Measurements from ENCODE around the gene PRMT6. TPM values are rescaled to one million over a fixed set of nuclear protein-coding genes. Genes with fewer than 3 reads are reported as not detected.
A peak's percentile ranks its signal among the peaks of the same experiment; 100 is the strongest.
"Not testable (repeated sequence)": the region's sequence is repeated elsewhere in the genome, so short reads cannot be mapped to it uniquely, and the experiment has no call there.

PRMT6 gene
- total RNA-seq, 1 donor from 2014 or later = 22.3 TPM

DNA sequence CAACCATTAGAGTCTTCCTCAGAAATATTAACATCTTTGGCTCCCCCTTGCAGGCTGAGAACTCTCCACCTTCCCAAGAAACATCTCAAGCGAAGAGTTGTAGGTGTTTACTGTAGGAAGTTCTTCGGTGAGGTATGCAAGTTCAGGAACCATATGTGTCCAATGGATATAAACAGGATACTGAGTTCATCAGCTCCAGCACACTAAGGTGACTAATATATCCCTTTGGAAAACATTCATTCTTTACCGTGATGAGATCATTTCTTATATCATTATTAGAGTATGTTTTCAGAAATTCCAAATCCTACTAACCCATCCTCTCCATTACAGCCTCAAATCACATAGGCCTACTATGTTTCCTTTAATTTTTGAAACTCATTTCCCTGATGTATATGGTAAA, 37.3 kb upstream of the PRMT6 start:
- no peak overlapping the region for H3K27ac Mint-ChIP-seq
- DNase-seq (ENCODE audit: low spot score in 2 of 2, unreplicated experiment in 2 of 2) = no peak
- no peaks in the 10 kb centered on the region for H3K36me3 Mint-ChIP-seq
- no peaks in the 10 kb centered on the region for H3K4me1 Mint-ChIP-seq
- no peaks in the 10 kb centered on the region for H3K9me3 Mint-ChIP-seq
- TF ChIP-seq, protein P1, sequence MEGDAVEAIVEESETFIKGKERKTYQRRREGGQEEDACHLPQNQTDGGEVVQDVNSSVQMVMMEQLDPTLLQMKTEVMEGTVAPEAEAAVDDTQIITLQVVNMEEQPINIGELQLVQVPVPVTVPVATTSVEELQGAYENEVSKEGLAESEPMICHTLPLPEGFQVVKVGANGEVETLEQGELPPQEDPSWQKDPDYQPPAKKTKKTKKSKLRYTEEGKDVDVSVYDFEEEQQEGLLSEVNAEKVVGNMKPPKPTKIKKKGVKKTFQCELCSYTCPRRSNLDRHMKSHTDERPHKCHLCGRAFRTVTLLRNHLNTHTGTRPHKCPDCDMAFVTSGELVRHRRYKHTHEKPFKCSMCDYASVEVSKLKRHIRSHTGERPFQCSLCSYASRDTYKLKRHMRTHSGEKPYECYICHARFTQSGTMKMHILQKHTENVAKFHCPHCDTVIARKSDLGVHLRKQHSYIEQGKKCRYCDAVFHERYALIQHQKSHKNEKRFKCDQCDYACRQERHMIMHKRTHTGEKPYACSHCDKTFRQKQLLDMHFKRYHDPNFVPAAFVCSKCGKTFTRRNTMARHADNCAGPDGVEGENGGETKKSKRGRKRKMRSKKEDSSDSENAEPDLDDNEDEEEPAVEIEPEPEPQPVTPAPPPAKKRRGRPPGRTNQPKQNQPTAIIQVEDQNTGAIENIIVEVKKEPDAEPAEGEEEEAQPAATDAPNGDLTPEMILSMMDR (IDR thresholded peaks at IDR 0.05; ENCODE audit: unreplicated experiment) = no peak
- peaks cover 11% of the 10 kb centered on the region for H3K27me3 Mint-ChIP-seq (ENCODE audit: low read depth)
- H3K4me3 Mint-ChIP-seq = no peak overlapping the region

DNA sequence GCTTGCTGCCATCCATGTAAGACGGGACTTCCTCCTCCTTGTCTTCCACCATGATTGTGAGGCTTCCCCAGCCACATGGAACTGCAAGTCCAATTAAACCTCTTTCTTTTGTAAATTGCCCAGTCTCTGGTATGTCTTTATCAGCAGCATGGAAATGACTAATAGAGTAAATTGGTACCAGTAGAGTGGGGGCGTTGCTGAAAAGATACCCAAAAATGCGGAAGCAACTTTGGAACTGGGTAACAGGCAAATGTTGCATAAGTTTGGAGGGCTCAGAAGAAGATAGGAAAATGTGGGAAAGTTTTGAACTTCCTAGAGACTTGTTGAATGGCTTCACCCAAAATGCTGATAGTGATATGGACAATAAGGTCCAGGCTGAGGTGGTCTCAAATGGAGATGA, 17.6 kb upstream of the PRMT6 start:
- not testable (repeated sequence) for H3K27me3 Mint-ChIP-seq (ENCODE audit: low read depth); H3K27ac Mint-ChIP-seq; H3K36me3 Mint-ChIP-seq; H3K4me1 Mint-ChIP-seq; DNase-seq (ENCODE audit: low spot score in 2 of 2, unreplicated experiment in 2 of 2); H3K4me3 Mint-ChIP-seq
- H3K9me3 Mint-ChIP-seq = peaks cover 10% of the 10 kb centered on the region

DNA sequence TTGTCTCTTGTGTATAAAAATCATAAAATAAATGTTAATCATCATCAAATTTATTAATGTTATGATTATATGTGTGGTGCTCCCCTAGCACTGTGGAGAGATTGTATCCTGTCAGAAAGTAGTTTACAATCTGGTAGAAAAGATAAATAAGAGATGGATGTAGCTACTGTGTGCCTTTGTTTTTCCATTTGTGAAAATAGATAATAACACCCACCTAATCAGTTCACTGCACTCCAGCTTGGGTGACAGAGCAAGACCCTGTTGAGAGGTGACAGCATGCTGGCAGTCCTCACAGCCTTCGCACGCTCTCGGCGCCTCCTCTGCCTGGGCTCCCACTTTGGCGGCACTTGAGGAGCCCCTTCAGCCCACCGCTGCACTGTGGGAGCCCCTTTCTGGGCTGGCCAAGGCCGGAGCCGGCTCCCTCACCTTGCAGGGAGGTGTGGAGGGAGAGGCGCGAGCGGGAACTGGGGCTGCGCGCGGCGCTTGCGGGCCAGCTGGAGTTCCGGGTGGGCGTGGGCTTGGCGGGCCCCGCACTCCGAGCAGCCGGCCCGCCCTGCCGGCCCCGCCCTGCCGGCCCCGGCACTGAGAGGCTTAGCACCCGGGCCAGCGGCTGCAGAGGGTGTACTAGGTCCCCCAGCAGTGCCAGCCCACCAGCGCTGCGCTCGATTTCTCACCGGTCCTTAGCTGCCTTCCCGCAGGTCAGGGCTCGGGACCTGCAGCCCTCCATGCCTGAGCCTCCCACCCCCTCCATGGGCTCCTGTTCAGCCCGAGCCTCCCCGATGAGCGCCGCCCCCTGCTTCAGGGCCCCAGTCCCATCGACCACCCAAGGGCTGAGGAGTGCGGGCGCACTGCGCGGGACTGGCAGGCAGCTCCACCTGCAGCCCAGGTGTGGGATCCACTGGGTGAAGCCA, 11.9 kb upstream of the PRMT6 start:
- H3K27me3 Mint-ChIP-seq (ENCODE audit: low read depth); H3K4me3 Mint-ChIP-seq; H3K36me3 Mint-ChIP-seq; H3K27ac Mint-ChIP-seq; DNase-seq (ENCODE audit: low spot score in 2 of 2, unreplicated experiment in 2 of 2); H3K4me1 Mint-ChIP-seq: not testable (repeated sequence)
- H3K9me3 Mint-ChIP-seq = peaks cover 29% of the 10 kb centered on the region

DNA sequence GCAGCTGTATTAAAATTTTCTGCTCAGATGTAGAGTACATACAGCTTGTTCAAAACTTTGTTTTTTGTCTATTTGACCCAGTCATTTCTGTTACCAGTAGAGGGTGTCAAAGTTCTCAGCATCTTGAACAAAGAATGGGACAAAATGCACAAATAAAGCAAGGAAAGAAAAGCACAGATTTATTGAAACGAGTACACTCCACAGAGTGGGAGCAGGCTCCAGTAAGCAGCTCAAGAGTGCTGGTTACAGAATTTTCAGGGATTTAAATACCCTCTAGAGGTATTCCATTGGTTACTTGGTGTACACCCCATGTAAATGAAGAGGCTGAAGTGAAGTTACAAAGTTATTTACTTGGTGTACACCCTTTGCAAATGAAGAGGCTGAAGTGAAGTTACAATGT, 8.9 kb upstream of the PRMT6 start:
- Mint-ChIP-seq H3K27ac (no peak overlapping the region), H3K4me1 (no peaks in the 10 kb centered on the region), H3K9me3 (peaks cover 38% of the 10 kb centered on the region), H3K4me3 (no peak overlapping the region), H3K27me3 (ENCODE audit: low read depth) (no peaks in the 10 kb centered on the region), H3K36me3 (no peaks in the 10 kb centered on the region)
- TF ChIP-seq, protein P1 (IDR thresholded peaks at IDR 0.05; ENCODE audit: unreplicated experiment) = no peak
- no peak for DNase-seq (ENCODE audit: low spot score in 2 of 2, unreplicated experiment in 2 of 2)

DNA sequence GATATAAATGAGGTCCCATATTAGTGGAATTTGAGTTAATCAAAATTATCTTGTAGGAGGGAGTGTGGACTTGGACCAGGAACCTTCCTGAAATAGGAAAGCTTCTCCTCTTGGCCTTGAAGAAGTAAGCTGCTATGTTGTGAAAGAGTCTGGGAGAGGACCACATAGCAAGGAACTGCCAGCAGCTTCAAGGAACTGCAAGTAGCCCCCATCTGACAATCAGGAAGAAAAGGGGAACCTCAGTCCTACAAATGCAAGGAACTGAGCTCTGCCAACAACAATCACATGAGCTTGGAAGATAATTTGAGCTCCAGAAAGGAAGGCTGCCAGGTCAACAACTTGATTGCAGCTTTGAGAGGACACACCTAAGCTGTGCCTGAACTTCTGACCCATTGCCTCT, 8.2 kb upstream of the PRMT6 start:
- no peaks in the 10 kb centered on the region for H3K27me3 Mint-ChIP-seq (ENCODE audit: low read depth)
- TF ChIP-seq, protein P1 (IDR thresholded peaks at IDR 0.05; ENCODE audit: unreplicated experiment) = no peak
- no peak overlapping the region for H3K4me3 Mint-ChIP-seq
- no peaks in the 10 kb centered on the region for H3K36me3 Mint-ChIP-seq
- no peak for DNase-seq (ENCODE audit: low spot score in 2 of 2, unreplicated experiment in 2 of 2)
- no peaks in the 10 kb centered on the region for H3K4me1 Mint-ChIP-seq
- H3K27ac Mint-ChIP-seq = no peak overlapping the region
- H3K9me3 Mint-ChIP-seq = peaks cover 38% of the 10 kb centered on the region

DNA sequence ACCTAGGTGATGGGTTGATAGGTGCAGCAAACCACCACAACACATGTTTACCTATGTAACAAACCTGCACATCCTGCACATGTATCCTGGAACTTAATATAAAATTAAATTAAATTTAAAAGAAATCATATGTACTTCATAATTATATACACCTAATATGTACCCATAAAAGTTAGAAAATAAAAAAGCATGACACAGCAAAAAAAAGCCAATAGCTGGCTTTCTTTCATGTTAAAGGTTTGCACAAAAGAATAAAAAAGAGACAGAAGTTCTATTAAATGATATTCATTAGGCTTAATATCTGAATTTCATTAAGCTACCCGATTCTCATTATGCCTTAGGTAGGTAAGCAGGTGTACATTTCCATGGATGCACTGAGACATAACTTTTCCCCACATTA, 5.2 kb upstream of the PRMT6 start:
- Mint-ChIP-seq H3K4me1 (peaks cover under 1% of the 10 kb centered on the region), H3K4me3 (no peak overlapping the region), H3K27ac (no peak overlapping the region), H3K9me3 (peaks cover 38% of the 10 kb centered on the region), H3K36me3 (no peaks in the 10 kb centered on the region), H3K27me3 (ENCODE audit: low read depth) (no peaks in the 10 kb centered on the region)
- TF ChIP-seq, protein P1 (IDR thresholded peaks at IDR 0.05; ENCODE audit: unreplicated experiment) = no peak
- DNase-seq (ENCODE audit: low spot score in 2 of 2, unreplicated experiment in 2 of 2) = no peak

DNA sequence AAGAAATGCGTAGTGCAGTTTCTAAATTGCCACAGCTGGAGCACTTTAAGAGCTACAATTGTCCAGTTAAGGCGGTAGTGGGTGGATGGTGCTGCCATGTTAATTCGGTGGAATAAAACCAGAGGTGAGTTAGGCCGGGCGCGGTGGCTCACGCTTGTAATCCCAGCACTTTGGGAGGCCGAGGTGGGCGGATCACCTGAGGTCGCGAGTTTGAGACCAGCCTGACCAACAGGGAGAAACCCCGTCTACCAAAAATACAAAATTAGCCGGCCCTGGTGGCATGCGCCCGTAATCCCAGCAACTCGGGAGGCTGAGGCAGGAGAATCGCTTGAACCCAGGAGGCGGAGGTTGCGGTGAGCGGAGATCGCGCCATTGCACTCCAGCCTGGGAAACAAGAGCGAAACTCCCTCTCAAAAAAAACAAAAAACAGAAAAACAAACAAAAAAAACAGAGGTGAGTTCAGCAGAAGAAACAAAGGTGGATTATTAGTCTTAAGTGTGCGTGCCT, 502 bp upstream of the PRMT6 start:
- H3K36me3 Mint-ChIP-seq; H3K27me3 Mint-ChIP-seq (ENCODE audit: low read depth); H3K9me3 Mint-ChIP-seq; DNase-seq (ENCODE audit: low spot score in 2 of 2, unreplicated experiment in 2 of 2): not testable (repeated sequence)
- peak overlapping the region; percentile 96 for H3K4me3 Mint-ChIP-seq
- H3K4me1 Mint-ChIP-seq = peaks cover 20% of the 10 kb centered on the region
- peak overlapping the region; percentile 94 for H3K27ac Mint-ChIP-seq
